Measurements from ENCODE around the gene NUDT16L1. TPM values are rescaled to one million over a fixed set of nuclear protein-coding genes. Genes with fewer than 3 reads are reported as not detected.
"Not testable (repeated sequence)": the region's sequence is repeated elsewhere in the genome, so short reads cannot be mapped to it uniquely, and the experiment has no call there.

The NUDT16L1 gene
- total RNA-seq, 1 donor from 2014 or later: 21.1 TPM

- TF ChIP-seq CTCF (IDR thresholded peaks at IDR 0.05; ENCODE audit: insufficient read depth, low read length, severe bottlenecking): no peak
- DNase-seq (ENCODE audit: low read depth) (peak; percentile 45), FAIRE-seq (no peak)
- Histone ChIP-seq H3K27me3 (ENCODE audit: control insufficient read depth, insufficient read depth, low read length) (no peaks in the 10 kb centered on the region), H3K36me3 (ENCODE audit: control insufficient read depth, insufficient read depth, low read length) (peaks cover 2% of the 10 kb centered on the region), H3K4me3 (ENCODE audit: low read depth, low read length) (peak overlapping the region; percentile 98)
These were observed 41.6 kb downstream of the NUDT16L1 start for GRCh38 chr16:4734730-4735535.

DNA sequence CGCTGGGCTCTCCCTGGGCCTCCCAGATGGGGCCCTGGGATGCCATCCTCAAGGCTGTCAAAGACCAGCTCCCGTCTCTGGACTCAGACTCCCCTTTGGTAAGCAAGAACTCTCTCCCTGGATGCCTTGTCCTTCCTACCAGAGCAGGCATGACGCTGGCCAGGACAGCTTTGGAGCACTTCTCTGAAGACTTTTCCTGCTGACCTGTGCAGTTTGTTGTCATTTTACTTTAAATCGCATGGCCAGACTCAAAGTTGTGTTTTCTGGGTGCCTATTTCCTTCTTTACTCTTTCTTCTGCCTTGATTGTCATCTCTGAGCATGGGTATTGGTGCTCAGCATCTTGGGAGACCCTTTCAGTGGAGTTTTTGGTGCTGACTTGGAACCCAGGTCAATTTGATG lies 43.2 kb downstream of the NUDT16L1 start:
- FAIRE-seq (no peak), DNase-seq (ENCODE audit: low read depth) (no peak)
- TF ChIP-seq CTCF (IDR thresholded peaks at IDR 0.05; ENCODE audit: insufficient read depth, low read length, severe bottlenecking): no peak
- H3K36me3 ChIP-seq (ENCODE audit: control insufficient read depth, insufficient read depth, low read length): no peaks in the 10 kb centered on the region
- no peaks in the 10 kb centered on the region for H3K27me3 ChIP-seq (ENCODE audit: control insufficient read depth, insufficient read depth, low read length)
- no peak overlapping the region for H3K4me3 ChIP-seq (ENCODE audit: low read depth, low read length)

DNA sequence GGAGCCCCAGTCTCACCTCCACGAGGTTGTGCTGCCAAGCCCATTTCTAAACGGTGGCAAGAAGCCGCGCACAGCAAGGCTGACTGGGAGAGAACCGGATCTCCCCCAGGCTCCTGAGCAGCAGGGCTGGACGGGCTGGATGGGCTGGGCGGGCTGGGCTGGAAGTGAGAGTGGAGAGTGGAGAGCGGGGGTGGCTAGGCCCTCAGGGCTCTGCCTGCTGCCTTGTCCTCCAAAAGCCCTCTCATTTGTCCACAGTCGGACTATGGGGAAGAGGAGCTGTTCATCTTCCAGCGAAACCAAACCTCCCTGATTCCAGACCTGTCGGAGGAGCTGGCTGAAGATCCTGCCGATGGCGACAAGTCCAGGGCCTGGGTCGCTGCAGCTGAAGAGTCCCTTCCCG lies 44.2 kb downstream of the NUDT16L1 start:
- H3K27me3 ChIP-seq (ENCODE audit: control insufficient read depth, insufficient read depth, low read length): no peaks in the 10 kb centered on the region
- H3K36me3 ChIP-seq (ENCODE audit: control insufficient read depth, insufficient read depth, low read length): no peaks in the 10 kb centered on the region
- TF ChIP-seq CTCF (IDR thresholded peaks at IDR 0.05; ENCODE audit: insufficient read depth, low read length, severe bottlenecking): no peak
- DNase-seq (ENCODE audit: low read depth) (no peak), FAIRE-seq (no peak)
- H3K4me3 ChIP-seq (ENCODE audit: low read depth, low read length): no peak overlapping the region

DNA sequence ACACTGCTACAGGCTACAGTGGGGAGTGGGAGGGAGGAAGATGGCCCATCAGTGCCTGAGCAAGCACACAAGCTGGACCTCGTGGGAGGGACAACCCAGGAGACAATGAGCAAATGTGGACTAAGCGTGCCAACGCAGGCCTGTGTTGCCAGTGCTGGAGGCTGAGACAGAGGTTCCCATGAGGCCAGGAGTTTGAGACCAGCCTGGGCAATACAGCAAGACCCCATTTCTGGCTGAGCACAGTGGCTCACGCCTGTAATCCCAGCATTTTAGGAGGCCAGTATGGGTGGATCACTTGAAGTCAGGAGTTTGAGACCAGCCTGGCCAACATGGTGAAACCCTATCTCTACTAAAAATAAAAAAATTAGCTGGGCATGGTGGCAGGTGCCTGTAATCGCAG lies 45.0 kb downstream of the NUDT16L1 start:
- not testable (repeated sequence) for H3K36me3 ChIP-seq (ENCODE audit: control insufficient read depth, insufficient read depth, low read length); H3K4me3 ChIP-seq (ENCODE audit: low read depth, low read length); H3K27me3 ChIP-seq (ENCODE audit: control insufficient read depth, insufficient read depth, low read length); FAIRE-seq; DNase-seq (ENCODE audit: low read depth)

- H3K4me3 ChIP-seq (ENCODE audit: low read depth, low read length): peak overlapping the region; percentile 34
- no peak for TF ChIP-seq CTCF (IDR thresholded peaks at IDR 0.05; ENCODE audit: insufficient read depth, low read length, severe bottlenecking)
- H3K27me3 ChIP-seq (ENCODE audit: control insufficient read depth, insufficient read depth, low read length): no peaks in the 10 kb centered on the region
- no peaks in the 10 kb centered on the region for H3K36me3 ChIP-seq (ENCODE audit: control insufficient read depth, insufficient read depth, low read length)
- FAIRE-seq (no peak), DNase-seq (ENCODE audit: low read depth) (peak; percentile 47)
These were observed 50.0 kb downstream of the NUDT16L1 start for GRCh38 chr16:4743226-4743878.

DNA sequence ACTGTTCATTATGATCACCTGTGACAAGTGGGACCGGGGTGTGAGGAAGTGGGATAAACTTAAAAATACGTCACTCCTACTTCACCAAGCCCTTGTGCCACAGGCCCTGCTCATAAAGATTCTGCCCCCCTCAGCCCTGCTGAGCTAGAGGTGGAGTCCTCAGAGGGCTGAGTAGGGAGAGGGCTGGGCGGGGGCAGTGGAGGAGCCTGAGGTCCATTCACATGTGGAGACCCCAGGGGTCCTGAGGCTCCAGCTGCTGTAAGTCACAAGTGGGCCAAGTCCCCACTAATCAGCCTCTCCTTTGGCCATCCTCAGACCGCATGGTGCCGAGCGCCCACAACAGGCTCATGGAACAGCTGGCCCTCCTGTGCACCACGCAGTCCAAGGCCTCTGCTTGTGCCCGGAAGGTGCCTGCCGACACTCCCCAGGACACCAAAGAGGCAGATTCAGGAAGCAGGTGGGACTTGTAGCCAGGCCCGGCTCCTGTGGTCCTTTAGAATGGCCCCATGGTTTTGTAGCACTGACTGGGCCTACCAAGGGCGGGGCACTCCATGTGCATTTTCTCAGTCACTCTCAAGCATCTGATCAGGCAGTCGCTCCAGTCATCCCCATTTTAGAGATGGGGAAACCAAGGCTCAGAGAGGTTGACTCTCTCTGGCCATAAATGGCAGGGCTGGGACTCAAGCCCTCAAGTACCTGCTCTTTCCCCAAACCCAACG lies 51.4 kb downstream of the NUDT16L1 start:
- no peaks in the 10 kb centered on the region for H3K27me3 ChIP-seq (ENCODE audit: control insufficient read depth, insufficient read depth, low read length)
- FAIRE-seq: no peak

More for the DNA sequence above, 51.4 kb downstream of the NUDT16L1 start:
- no peak for TF ChIP-seq CTCF (IDR thresholded peaks at IDR 0.05; ENCODE audit: insufficient read depth, low read length, severe bottlenecking)
- H3K36me3 ChIP-seq (ENCODE audit: control insufficient read depth, insufficient read depth, low read length): no peaks in the 10 kb centered on the region
- DNase-seq (ENCODE audit: low read depth): no peak
- no peak overlapping the region for H3K4me3 ChIP-seq (ENCODE audit: low read depth, low read length)
